Inflammatory macrophage treated with lipopolysaccharide for 4 hours (primary cell): ENCODE measurements around the gene SLC25A26.

Source experiments
- DNase-seq: peaks from one replicate; pipeline ENCODE4 v3.0.0-alpha.2; 2020

SLC25A26 gene

GRCh38 chr3:66380200-66380932, 159.6 kb downstream of the SLC25A26 start:
- DNase-seq = no peak

DNA sequence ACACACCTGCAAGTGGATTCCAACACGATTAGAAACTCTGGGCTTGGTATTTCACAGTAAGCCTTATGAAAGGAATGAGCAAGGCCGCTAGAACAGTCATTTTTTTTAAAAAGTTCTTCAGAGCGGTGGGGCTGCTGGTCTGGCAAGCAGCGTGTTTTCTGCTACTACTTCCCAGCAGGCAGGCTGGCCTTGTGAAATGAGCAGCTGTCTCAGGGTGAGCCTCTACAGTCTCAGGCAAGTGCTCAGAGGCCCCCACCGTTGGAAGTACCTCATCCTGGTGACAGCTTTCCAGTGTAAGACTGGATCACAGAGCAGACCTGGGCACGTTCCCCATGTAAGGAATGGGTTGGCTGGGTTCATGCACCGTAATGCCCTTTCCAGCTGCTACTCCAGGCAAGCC, 160.8 kb downstream of the SLC25A26 start:
- DNase-seq = no peak

- DNase-seq = no peak
Observed at GRCh38 chr3:66382142-66382541, 161.3 kb downstream of the SLC25A26 start.

- DNase-seq = no peak
Observed at GRCh38 chr3:66383023-66383422, 162.2 kb downstream of the SLC25A26 start.

DNA sequence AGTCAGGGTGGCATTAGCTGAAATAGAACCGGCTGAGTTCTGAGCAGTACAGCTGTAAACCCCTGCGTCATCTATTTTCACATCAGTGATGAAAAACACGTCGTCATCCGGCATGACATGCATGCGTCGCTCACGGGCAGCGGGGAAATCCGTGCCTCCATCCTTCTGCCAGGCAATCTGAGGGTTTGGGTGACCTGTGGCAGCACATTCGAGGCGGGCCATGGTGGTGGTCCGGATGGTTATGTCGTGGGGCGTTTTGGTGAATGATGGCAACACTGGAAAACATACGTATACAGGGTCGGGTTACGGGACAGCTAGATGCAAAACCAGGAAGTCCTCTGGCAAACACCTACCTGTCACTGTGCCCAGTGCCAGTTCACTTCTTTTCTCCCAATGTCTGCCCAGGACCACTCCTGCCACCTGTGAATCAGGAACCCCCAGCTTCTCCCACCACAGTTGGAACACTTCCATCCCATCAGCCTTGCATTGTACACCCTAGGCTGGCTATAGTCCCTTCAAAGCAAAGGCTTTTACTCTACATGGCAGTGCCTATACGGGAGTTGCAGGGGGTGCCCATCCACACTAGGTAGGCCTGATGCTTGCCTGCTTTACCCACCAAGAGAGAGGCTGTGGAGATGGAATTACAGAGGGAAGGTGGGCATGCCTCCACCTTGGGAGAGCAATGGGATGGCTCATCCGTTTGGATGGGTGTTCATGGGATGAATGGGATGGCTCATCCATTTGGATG, 163.4 kb downstream of the SLC25A26 start:
- DNase-seq = no peak

- DNase-seq = no peak
Observed at GRCh38 chr3:66385066-66385465, 164.3 kb downstream of the SLC25A26 start.

- no peak for DNase-seq
Observed at GRCh38 chr3:66386011-66386924, 165.5 kb downstream of the SLC25A26 start.

DNA sequence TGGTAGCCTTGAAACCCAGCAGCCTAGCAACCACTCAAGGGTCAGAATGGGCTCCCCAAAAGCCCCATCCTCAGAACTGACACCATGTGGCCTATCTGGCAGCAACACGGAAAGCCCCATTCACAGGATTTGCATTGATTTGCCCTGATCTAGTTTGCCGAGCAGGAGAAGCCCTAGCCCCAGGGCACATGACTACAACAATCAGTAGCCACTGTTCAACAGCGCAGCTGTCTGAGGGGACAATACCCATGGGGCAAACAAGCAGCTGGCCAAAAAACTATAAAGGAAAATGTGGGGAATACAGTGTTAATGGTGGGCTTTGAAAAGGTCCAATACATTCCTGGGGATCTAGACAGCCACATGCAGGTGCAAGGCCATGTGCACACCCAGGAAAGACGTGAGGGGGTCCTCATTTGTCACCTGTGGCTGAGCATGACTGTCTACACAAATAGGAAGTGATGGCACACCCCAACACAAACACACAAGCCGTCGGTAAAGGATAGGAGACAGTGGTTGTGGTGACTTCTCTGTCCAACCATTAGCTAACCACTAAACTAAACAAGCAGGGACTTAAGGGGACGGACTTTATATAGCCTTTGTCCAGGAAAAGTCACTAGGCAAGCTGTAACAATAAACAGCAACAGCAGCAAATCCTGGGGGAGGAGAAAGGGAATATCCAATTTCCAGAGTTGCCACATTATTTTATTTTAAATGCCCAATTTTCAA, 166.3 kb downstream of the SLC25A26 start:
- DNase-seq = no peak

DNA sequence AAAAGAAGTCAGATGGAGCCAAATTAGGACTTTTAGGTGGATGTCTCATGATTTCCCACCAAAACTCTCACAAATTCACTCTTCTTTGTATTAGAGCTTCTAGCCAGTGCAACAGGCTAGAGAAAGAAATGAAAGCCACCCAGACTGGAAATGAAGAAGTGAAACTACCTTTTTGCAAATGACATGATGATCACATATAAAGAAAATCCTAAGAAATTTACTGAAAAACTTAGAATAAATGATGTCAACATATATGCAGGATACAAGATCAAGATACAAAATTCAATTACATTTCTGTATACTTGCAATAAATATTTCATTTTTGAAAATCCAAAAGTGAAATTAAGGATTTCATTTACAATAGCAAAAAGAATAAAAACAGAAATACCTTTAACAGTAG, 169.2 kb downstream of the SLC25A26 start:
- peak; percentile 41 for DNase-seq

- DNase-seq = no peak
Observed at GRCh38 chr3:66392512-66392911, 171.7 kb downstream of the SLC25A26 start.

DNA sequence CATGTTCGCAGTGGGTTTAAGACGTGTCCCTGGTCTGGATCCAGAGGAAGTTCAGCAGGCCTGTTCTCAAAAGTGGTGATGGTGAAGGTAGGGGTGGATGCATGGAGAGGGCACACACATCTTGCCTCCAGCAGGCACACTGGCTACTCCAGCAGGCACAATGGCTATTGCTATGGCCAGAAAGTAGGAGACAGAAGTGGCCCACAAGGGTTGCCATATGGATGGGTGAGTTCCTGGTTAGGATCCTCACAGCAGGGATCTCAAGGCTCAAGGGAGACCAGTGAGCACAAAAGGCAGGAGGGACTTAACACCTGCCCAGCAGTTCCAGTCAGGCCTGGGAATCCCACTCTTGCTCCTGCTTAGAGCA, 172.1 kb downstream of the SLC25A26 start:
- no peak for DNase-seq

DNA sequence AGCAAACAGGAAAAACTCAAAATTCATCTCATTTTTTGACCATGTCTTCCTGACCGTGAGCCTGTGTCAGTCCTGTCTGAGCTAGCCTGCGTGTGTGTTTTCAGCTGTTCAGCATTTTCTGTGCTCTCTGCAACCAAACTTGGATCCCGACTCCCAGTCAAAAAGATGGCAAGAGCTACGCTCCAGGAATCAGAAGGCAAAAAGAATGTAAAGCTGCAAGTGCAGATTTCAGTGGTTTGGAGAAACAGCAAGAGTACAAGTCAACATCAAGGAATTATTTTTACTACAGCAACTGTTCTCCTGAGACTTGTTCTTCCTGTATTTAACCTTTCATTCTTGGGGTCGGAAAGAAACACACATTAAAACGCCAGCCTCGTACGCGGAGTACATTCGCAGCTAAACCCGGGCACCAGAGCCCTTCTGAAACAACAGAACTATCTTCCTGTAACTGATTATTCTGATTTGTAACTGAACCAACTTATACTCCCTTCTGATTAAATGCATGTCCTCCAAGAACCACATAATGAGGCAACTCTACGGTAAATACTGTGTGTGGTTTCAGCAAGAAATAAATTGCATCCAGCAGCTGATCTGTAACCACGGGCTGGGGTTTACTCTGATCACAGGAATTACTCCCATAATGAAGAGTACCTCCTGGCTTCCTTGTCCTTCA, 172.7 kb downstream of the SLC25A26 start:
- DNase-seq = no peak

DNA sequence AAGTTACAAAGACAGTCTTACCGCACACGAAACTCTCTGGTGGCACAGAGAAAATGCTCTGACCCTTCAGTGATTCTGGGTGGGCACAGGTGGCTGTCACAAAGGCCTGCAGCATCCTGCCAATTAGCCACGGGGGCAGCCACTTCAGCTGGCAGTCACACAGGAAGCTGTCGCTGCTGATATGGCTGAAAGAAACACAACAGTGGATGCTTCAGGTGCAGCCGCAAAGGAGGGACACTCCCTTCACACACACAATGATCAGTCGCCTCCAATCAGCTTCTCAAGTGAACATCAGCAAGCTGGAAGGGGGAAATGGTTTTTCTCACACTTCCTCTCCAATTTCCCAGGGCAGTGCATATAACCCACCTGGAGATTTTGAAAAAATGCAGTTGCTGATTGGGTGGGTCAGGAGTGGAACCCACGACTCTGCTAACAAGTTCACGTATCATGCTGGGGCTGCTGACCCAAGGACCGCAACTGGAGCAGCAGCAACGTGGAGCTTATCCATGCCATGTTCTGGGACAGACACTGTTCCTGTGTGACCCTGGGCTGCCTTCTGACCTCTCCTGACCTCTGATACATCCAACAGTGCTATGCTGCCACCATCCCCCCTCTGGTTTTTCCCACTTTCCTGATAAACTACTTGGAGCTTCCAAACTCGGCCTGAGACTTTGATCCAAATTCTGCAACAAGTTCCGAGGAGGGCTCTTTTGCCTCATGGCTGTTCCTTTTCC, 173.4 kb downstream of the SLC25A26 start:
- no peak for DNase-seq

GRCh38 chr3:66394753-66395249, 174.0 kb downstream of the SLC25A26 start:
- DNase-seq = no peak

DNA sequence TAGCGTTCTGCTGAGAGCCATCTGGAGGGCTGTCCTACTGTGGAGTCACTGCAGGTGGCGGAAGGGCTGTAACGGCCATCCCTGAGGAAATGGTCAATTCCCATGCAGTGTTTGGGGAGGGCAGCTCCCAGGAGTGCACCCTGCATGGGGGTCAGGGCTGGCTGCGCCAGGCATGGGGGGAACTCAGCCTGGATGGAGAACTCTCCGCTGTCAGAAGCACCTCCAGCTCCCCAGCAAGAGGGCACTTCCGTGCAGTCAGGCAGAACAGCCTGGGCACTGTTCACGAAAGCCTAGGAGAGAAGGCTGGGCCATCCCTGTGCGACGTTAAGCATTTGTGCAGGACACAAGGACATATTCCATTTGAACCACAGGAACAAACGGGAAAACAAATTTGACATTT, 174.8 kb downstream of the SLC25A26 start:
- DNase-seq = no peak

GRCh38 chr3:66396161-66396760, 175.5 kb downstream of the SLC25A26 start:
- DNase-seq = no peak

DNA sequence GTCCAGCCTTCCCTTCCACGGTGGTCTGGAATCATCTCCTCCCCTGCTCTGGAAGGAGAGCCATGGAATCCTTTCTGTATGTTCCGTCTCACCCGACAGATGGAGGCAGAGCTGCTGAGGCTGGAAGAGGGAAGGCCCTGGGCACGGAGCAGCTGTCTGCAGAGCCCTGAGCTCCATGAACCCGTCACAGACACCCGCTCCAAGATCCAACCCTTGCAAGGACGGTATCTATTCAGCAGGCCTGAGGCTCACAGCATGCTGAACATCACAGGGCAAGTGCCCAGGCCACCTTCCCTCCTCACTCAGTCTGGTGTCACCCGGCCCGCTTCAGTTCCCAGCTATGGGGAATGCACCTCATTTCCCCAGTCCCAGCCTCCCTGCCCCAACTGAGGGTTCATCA, 176.1 kb downstream of the SLC25A26 start:
- no peak for DNase-seq

DNA sequence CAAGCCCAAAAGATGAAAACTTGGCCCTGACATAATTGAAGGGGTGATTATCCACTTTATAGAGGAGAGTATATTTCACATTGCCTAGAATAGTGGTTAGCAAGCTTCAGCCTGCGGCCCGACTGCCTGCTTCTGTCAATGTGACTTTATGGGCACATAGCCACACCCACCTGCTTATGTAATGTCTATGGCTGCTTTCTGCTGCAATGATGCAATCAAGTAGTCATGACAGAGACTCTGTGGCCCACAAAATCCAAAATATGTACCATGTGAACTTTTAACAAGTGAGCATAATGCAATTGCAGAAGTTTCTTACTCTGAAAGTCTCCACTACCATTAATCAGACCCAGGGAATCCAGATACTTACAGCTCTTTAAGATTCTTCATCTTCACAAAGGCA, 176.9 kb downstream of the SLC25A26 start:
- peak; percentile 70 for DNase-seq

GRCh38 chr3:66398228-66399025, 177.6 kb downstream of the SLC25A26 start:
- DNase-seq = peak; percentile 4
